Amniotic epithelial cell (primary cell): ENCODE data around the gene USP30.
"Not testable (repeated sequence)": the region's sequence is repeated elsewhere in the genome, so short reads cannot be mapped to it uniquely, and the experiment has no call there.

Source experiments
- DNase-seq: peaks from one replicate; pipeline ENCODE4 v3.0.0-alpha.2; 2010; ENCODE audit warnings: low read depth

The USP30 gene, protein sequence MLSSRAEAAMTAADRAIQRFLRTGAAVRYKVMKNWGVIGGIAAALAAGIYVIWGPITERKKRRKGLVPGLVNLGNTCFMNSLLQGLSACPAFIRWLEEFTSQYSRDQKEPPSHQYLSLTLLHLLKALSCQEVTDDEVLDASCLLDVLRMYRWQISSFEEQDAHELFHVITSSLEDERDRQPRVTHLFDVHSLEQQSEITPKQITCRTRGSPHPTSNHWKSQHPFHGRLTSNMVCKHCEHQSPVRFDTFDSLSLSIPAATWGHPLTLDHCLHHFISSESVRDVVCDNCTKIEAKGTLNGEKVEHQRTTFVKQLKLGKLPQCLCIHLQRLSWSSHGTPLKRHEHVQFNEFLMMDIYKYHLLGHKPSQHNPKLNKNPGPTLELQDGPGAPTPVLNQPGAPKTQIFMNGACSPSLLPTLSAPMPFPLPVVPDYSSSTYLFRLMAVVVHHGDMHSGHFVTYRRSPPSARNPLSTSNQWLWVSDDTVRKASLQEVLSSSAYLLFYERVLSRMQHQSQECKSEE

DNA sequence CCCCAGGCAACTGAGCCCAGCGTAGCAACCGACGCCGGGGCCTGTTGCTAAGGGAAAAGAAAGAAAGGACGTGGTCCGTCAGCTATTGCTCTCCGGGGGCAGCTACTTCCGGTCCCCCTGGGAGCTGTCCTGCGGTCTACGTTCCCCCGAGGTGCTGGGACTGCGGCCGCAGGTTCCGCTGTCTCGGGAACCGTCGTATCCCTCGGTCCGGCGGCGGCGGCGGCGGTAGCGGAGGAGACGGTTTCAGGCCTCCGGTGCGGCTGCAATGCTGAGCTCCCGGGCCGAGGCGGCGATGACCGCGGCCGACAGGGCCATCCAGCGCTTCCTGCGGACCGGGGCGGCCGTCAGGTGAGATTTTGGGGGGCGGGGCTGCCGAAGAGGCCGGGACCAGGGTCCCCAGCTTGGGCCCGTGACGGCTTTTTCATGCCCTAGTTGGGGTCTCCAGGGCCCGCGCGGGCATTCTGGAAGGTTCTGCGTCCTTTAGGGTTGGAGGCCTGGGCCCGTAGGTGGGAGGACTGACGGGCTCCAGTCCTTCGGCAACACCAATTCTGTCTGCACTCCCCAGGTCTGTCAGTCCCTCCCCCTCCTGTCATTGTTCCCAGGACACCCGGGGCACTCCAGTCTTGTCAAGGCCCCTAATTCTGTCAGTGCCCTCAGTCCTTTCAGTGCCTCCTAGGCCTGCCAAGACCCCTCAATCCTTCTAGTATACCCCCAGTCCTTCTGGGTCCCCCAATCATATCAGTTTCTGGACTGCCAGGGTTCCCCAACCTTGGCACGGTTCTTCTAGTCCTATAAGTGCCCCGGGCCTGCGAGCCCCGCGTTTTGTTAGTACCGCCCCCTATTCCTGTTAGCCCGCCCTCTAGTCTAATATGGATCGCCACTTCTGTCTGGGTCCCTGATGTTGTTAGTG lies at the start of gene USP30:
USP30 (plus strand) TSS at position 163 of the 910 bp plus-strand sequence; CDS start at position 266, 103 bp downstream.
- peak; percentile 83 for DNase-seq

DNA sequence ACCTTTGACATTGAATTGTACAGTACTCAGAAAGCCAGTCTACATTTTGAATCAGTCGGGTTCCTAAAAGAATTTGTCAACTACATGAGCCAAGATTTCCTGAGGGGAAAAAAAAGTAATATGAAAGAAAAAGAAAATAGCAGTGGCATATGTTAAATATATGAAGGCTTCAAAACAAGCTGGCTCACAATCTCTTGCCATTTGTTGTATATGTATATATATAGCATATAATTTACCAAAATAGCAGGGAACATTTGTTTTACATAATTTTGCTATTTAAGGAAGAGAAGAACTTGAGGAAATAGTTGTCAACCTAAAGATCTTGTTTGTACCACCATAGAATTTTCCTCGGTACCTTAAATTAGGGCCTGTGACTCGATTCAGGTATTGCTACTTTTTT lies 48.4 kb upstream of the USP30 start:
- DNase-seq, result no peak

DNA sequence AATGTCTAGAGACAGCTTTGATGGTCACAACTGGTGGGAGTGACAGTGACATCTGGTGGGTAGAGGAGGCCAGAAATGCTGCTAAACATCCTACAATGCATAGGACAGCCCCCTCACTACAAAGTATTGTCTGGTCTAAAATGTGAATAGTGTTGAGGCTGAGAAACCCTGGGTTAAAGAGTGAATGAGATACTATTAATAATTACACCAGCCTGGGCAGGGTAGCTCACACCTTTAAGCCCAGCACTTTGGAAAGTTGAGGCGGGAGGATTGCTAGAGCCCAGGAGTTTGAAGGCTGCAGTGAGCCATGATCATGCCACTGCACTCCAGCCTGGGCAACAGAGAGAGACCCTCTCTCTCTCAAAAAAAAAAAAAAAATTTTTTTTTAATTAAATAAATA lies 42.6 kb upstream of the USP30 start:
- no peak for DNase-seq

DNA sequence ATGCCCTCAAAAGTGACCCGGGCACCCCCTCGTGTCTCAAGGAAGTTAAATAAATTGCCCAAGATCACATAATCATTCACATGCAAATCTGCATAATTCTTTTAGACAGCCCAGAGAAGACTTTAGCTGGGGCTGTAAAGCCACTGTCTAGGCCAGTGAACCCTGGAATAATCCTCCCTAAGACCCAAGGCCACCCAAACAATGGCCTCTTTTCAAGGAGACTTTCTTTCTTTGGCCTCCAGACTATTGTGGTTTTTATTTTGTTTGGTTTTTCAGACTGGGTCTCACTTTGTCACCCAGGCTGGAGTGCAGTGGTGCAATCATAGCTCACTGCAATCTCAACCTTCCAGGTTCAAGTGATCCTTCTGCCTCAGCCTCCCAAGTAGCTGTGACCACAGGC lies 42.1 kb upstream of the USP30 start:
- DNase-seq, result no peak

DNA sequence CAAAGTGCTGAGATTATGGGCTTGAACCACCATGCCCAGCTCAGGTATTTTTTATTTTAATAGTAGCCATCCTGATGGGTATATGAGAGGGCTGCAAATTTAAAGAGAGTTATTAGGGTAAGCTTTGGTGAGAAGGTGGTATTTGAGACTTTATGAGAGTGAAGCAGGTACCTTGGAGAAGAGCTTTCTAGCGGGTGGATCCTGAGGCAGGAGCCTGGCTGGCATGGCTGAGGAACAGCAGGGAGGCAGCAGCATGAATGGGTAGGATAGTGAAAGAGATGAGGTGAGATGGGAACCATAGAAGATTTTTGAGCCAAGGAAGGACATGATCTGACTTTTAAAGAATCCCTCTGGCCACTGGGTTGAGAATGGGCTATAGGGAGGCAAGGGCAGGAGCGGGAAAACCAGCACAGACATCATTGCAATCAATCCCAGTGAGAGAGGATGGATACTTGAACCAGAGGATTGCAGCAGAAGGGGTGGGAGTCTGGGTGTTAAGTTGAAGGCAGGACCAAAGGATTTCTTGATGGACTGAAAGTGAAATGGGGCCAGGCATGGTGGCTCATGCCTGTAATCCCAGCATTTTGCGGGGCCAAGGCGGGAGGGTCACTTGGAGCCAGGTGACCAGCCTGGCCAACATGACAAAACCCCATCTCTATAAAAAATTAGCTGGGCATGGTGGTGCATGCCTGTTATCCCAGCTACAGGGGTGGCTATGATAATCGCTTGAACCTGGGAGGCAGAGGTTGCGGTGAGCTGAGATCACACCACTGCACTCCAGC lies 37.2 kb upstream of the USP30 start:
- DNase-seq, result no peak

DNA sequence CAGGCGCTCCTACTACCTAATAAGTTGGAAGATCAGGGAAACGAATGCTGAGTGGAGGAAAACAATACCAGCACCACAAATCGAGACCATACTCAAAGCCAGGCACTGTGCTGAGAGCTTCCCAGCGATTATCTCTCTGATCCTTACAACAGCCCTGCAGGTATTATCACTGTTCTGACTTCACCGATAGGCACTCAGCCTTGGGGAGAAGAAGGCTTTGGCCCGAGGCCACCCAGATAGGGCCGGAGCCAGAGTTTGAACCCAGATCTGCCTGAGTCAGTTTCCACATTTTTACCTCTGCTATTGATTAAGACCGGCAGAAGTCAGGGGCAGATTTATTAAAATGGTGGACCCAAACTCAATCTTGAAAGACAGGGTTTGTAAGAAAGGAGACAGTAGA lies 36.4 kb upstream of the USP30 start:
- no peak for DNase-seq

DNA sequence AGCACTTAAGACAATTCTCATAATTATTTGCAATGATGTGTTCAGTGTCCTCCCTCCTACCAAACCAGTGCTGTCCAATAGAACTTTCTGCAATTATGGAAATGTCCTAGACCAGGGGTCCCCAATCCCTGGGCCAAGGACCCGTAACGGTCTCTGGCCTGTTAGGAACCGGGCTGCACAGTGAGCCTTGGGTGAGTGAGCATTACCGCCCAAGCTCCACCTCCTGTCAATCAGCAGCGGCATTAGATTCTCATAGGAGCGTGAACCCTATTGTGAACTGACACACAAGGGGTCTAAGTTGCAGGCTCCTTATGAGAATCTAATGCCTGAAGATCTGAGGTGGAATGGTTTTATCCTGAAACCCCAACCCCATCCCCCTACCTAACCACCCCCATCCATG lies 35.4 kb upstream of the USP30 start:
- DNase-seq, result no peak

DNA sequence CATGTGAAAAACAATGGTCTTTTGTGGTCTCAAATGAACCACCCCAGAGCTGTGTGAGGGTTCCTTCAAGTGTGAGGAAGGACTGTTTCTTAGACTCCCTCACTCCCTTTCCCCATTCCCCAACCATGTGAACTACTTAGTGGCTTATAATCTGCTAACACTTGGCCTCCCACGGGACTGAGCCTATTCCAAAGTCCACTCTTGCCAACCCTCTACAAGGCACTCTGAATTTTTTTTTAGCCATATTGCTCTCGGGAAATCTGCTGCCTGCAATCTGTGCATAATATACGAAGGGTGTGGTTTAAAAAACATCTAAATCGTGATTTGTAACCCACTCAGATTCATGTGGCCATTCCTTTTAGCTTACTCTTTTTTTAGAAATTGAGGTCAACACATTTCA lies 34.1 kb upstream of the USP30 start:
- DNase-seq, result no peak

DNA sequence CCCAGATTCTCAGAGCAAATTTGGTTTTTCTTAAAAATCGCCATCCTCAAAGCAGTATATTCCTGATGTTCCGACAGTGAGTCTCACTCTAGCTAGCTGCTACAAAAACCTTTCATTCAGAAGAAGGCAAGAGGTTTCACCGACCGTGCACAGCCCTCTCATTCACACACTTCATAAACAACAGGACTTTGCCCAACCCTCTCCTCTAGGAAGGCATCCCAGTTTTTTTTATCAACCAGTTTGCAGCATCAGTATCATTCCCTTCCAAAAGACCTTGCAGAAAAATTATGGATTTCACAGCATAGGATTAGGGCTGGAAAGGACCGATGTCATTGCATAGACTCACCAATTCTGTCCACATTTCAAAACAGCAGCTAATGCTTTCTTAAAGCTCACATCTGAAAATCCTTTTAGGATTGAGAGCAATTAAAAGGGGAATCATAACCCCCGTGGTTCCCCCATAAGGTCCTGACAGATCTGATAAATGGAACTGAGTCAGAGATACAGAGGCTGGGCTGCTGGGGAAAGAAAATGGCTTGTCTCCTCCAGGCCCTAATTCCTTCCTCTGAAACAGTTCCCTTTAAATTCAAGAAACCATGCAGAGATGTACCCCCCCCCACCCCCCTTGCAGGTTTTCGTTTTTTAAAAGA lies 32.1 kb upstream of the USP30 start:
- DNase-seq, result no peak

DNA sequence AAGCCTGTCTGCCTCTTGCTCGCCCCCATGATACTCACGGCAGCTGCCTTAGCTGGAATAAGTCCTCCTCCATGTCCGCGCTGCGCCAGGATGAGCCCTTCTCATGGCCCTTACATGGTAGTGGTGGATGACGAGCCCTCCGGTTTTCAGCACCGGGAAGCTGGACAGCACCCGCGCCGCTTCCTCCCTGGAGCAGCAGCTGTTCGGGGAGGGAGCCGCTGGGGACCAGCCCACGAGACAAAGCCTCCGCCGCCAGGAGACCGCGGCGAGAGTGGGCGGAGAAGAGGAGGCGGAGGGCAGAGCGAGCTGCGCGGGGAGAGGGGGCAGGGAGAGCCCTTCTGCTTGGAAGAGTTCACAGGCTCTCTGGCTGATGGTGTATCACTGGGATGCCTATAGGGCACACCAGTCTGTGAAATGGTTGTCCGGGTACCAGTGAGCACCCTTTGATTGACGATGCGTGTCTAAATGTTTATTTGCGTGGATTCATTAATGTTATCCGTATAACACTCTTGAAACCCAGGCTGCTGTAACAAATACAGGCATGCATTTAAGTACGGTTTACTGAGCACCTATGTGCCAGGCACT lies 31.5 kb upstream of the USP30 start, which contains the start of gene SVOP:
SVOP (minus strand) TSS at position 273 of the 585 bp plus-strand sequence; CDS start at position 73, 200 bp downstream.
- peak; percentile 80 for DNase-seq

DNA sequence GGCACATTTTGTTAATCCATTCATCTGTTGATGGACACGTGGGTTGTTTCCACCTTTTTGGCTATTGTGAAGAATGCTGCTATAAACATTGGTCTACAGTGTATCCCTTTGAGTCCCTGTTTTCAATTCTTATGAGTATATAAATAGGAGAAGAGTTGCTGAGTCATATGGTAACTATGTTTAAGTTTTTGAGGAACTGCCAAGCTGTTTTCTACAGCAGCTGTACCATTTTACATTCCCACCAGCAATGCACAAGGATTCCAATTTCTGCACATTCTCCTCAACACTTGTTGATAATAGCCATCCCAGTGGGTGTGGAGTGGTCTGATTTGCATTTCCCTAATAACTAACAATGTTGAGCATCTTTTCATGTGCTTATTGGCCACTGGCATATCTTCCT lies 24.6 kb upstream of the USP30 start:
- DNase-seq, result no peak

DNA sequence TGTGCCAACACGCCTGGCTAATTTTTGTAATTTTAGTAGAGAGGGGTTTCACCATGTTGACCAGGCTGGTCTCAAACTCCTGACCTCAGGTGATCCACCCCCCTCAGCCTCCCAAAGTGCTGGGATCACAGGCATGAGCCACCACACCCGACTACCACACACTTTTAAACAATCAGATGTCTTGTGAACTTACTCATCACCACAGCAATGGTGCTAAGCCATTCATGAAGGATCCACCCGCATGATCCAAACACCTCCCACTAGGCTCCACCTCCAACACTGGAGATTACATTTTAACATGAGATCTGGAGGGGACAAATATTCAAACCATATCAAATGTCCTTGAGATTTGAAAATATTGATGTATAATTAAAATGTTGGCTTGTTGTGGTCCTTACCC lies 23.8 kb upstream of the USP30 start:
- not testable (repeated sequence) for DNase-seq

DNA sequence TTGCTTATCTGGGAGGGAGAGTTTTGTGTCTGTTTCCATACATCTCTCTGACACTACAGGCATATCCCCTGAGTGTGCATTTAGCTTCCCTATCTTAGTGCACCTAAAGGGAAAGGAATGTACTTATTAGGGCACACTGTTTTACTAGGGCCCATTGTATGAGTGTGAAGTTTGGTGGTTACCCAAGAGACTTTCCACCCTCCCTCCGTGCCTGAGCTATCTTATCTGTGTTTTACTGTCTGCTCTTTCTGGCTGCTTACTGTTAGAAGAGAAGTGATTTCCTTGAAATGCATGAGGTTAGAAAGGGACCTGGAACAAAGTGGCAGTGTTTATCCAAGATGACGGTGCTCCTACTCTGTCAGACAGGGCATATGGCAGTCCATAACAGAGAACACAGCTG lies 23.0 kb upstream of the USP30 start:
- no peak for DNase-seq

DNA sequence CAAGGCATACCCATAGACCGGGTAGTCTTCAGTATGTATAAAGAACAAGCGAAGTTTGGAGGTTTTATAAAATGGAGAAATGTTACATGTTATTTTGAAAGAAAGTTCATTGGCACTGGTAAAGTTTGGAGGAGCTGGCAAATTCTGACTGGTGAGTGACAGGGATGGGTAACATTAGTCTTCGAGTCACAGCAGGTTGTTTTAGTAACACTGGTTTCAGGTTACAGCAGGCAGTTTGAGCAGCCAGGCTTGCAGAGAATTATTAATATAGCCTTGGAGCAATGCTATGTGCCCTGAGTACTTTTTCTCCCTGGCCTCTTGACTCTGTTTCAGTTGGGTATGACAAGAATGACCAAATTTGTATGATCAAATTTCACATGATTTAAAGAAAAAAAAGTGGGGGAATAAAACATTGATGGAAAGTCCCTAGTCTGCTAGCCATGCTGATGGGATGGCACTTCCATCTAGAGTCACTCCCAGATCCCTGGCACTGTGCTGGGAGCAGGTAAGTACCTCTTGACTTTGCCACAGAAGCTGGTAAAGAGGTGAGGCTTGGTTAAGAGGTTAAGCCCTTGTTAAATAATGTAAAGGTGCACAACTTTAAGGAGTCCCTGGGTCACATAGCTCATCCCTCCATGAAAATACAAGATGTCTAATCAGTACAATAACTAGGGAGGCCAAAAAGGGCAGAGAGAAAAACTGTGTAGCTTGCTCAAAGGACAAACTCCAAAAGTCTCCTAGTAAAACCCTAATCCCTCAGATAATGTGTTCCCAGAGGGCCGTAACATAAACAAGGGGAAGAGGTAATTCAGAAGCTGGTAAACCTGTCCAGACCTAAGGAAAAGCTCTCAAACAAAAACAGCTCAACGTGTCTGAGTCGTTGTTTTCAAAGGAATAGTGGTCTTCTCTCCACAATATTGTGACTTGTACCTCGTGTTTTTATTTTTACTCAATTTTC lies 18.9 kb upstream of the USP30 start:
- no peak for DNase-seq

DNA sequence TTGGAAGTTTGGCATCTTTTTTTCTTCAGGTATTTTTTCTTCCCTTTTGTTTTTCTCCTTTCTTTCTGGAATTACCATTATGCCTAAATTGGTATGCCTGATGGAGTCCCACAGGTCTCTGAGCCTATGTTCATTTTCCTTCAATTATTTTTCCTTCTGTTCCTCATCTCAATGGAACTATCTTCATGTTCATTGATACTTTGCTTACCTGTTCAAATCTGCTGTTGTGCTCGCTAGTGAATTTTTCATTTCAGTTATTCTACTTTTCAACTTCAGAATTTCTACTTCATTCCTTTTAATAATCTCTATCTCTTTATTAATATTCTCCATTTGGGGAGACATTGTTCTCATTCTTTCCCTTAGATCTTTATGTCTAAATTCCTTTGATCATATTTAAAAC lies 15.4 kb upstream of the USP30 start:
- DNase-seq, result no peak

DNA sequence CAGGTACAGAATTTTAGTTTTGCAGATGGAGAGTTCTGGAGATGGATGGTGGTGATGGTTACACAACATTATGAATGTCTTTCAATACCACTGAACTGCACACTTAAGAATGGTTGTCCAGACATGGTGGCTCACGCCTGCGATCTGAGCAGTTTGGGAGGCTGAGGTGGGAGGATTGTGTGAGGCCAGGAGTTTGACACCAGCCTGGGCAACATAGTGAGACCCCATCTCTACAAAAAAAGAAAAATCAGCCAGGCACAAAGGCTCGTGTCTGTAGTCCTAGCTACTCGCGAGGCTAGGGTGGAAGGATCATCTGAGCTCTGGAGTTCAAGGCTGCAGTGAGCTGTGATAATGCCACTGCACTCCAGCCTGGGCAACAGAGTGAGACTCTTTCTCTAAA lies 8.1 kb upstream of the USP30 start:
- no peak for DNase-seq

DNA sequence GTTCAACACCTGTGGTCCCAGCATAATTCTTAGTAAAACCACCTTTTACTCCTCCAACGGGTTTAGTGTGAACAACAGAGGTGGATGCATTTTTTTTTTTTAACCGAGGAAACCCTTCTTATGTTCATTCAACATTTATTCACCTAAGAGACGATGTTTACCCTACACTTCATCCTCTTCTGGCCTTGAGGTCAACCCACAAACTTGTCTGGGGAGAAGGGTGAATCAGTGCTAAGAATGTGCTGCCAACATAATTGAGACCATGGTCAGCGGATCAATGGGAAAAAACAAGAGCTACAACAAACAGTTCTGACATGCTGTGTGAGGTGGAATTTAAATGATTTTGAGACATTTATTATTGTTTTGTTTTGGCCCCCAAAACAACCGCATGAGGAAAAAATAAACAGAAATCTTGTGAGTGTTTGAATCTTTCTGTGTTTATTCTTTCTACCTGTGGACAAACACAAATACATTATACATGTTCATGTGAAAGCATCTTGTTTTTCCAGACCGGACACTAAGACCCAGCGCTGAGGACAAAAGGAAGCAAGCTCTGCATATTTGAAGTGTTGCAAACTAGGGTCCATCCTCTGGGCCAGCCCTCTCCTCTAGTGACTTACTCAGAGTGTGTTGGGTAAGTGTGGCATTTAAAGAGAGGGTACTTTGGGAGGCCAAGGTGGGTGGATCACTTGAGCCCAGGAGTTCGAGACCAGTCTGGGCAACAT lies 5.1 kb upstream of the USP30 start:
- DNase-seq, result peak; percentile 55

DNA sequence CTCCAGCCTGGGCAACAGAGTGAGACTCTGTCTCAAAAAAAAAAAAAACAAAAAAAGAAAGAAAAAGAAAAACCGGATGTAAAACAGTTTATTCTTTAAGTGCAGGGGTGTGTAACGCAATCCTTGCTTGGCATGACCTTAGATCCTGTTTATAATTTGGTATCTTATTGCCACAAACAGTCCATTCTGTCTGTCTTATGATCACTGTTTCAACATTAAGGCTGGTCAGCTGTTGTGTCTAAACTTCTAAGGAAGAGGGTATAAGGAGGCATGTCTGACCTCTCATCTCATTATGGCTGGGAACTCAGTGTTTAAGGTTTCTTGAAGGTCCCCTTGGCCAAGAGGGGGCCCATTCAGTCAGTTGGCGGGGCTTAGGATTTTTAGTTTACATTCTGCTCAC lies 3.7 kb upstream of the USP30 start:
- not testable (repeated sequence) for DNase-seq

DNA sequence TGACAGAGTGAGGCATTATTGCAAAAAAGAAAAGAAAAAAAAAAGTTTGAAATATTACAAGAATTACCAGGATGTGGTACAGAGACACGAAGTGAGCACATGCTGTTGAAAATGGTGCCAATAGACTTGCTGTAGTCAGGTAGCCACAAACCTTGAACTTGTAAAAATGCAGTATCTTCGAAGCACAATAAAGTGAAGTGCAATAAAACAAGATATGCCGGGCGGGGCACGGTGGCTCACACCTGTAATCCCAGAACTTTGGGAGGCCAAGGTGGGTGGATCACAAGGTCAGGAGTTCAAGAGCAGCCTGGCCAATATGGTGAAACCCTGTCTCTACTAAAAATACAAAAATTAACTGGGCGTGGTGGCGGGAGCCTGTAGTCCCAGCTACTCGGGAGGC lies 2.6 kb upstream of the USP30 start:
- DNase-seq, result not testable (repeated sequence)
